SKM-1 treated with dmso at 0.1 percent for 144 hours (cell line): ENCODE measurements around the gene LRRC4.

Source experiments
- DNase-seq: peaks from one replicate; lab custom pipeline; 2025; ENCODE audit not compliant: unreplicated experiment; lab: John Stamatoyannopoulos, UW

Gene LRRC4, protein sequence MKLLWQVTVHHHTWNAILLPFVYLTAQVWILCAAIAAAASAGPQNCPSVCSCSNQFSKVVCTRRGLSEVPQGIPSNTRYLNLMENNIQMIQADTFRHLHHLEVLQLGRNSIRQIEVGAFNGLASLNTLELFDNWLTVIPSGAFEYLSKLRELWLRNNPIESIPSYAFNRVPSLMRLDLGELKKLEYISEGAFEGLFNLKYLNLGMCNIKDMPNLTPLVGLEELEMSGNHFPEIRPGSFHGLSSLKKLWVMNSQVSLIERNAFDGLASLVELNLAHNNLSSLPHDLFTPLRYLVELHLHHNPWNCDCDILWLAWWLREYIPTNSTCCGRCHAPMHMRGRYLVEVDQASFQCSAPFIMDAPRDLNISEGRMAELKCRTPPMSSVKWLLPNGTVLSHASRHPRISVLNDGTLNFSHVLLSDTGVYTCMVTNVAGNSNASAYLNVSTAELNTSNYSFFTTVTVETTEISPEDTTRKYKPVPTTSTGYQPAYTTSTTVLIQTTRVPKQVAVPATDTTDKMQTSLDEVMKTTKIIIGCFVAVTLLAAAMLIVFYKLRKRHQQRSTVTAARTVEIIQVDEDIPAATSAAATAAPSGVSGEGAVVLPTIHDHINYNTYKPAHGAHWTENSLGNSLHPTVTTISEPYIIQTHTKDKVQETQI

DNA sequence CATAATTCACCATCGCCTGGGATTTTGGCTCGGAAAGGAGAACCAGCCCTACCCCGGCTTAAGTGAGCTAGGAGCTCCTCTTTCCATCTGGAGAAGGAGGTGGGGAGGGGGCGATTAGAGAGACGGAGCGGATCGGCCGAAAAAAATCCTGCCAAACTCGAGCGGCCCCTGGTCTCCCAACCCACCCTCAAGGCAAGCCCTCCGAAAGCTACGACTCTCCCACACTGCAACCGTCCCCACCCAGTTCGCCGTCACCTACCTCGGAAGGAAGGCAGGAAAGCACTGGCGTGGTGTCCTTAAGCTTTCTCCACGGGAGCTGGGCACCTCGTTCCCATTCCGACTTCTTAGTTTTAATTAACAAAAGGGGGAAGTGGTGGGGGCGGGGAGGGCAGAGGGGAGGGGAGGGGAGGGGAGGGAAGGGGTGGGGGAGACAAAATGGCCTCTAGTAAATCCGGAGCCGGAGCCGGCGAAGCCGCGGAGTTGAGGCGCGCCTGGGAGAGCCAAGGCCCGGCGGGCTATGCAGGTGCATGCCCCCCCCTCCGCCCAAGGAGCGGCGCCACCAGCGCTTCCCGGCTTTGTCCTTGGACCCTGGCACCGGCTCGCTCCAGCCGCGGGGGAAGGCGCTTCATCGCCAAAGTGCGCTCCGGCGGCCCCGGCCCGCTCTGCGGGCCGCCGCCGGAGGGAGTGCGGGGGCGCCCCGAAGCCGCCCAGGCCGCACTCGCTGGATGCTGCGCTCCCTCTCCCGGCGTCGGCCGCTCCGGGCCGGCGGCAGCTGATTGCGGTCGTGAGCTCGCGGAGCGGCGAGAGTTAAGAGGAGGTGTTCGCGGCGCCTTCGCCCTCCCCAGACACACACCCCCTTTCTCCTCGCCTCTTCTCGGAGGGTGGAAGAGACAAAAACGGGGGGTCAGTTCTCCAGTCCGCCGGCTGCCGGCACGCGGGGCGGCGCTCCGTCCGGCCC is at the start of gene LRRC4:
TSS of gene LRRC4 (minus strand) at position 784 of the 958 bp plus-strand sequence. CDS start 797 bp downstream, outside the sequence.
- no peak for DNase-seq

DNA sequence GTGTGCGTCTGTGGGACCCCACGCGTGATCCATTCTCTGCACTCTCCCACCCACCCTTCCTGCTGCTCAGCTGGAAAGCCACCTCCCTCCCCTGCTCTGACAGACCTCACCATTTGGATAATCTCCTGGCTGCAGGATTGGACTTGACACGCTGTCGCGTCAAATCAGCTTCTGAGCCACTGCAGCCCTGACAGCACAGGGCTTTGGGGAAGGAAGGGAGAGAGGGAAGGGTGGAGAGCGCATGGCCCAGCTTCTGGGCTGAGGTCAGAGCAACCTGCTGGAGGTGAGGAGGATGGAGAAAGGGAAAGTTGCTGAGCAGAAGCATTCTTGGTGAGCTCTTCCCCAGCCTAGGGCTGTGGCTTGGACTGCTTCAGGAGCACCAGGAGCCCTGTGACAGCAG is 48.9 kb upstream of the LRRC4 start:
- no peak for DNase-seq

DNA sequence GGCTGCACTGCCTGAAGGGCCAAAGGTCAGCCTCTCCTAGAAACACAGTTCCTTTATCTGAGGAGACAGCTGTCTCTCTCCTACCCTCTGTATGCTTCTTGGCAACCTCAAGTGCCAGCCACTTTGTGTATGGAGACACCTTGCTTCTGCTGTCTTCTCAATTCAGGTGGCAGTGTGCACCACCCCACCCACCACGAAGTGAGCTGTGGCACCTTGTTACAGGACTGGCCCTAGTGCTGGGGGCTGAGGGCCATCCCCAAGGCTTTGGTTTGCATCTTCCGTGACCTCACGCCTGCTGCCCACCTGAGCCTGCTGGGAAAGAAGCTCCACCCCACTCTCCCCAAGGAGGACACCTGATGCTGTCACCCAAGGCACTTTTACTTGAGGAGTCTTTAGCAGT is 47.1 kb upstream of the LRRC4 start:
- DNase-seq: no peak

DNA sequence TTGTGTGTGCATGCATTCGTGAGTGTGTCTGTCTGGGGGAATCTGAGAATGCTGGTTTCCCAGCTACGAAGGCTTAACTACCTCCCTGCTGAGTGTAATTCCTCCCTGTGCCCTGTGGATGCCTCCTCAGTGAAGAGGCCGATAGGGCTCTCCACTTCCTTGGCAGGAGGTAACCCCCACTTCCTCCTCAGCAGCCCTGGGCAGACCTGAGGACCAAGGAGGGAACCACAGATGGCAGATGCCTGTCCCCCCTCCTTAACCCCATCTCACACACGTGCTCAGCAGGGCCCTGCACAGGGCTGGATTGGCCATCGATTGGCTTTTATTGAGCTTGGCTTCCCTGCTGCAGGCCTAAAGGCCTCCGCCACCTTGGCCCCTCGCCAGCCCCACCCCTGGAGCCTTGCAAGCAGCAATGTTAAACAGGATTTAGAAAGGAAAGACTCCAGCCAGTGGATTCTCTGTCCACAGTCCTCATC is 45.6 kb upstream of the LRRC4 start:
- no peak for DNase-seq

DNA sequence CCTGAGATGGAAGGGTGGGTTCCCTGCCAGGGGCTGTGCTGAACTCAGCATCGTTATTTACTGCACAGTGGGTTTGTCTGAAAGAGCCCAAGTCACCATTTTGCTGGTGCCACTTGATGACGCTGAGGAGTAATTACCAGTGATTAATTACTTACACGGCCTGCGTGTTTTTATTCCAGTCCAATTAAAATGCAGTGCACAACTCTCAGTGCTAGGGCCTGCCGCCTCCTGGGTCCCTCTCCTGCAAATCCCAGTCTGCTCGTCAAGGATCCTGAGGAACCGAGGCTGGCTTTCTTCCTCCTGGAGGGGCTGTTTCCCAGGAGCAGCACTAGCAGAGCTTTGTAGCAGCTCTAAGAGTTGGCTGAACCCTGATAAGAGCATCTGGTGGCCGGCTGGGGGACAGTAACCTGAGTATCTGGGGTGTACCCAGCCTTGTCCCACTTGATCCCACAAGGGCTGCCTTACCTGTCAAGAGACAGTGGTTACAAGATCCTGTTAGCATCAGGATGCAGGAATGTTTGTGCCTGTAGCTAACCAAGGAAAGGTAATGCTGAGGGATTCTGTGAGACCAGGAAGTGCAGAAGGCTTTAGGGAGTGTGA is 45.1 kb upstream of the LRRC4 start:
- no peak for DNase-seq

DNA sequence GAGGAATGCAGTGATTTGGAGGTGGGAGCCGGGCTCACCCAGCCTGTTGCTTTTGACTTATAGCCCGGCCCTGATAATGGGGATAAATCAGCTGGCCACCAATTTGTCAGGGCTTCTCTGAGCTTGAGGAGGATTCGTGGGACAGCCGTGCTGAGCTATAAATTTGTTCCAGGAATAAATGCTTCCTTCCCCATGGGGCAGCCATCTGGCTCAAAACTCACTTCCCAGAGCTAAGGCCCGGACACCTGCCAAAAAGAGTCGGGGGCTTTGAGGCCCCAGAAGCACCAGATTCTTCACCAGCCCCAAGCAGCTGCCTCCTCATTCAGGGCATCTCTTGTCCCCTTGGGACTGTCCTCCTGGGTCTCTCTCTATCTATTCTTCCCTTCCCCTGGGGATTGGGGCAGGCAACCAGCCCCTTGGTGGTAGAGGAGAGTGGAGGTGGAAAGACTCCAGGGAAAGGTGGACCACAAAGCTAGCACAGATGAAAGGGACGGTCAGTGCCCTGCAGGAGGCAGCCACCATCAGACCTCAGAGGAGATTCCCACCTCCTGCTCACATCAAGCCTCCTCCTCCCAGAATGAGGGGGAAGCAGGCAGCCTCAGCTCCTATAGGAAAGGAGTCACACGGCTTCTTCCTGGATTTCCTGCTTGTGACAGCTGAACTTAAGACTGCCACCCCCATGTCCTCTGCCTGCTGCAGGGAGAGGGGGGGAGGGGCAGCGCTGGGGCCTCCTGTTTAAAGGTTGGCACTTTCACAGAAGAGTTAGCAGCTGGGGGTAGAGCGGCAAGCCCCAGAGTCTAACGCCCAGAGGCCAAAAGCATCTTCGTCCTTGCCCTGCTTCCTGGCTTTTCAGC is 44.2 kb upstream of the LRRC4 start:
- no peak for DNase-seq

DNA sequence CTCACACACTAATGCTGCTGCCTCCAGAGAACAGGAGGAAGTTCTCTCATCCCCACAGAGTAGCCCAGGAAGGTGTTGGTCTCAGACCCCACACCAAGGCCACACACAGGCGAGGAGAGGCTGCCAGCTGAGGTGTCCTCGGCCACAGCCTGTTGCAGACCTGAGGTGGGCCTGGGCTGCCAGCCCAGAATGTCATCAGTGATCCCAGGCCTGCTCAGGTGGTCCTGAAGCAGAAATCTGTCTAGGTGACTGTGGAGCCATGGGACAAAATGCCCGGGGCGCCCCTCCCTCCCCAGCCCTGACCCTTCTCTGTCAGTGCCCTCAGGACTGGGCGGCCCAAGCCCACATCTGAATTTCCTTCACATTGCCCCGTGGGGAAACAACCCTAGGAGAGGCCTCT is 43.5 kb upstream of the LRRC4 start:
- DNase-seq: no peak

DNA sequence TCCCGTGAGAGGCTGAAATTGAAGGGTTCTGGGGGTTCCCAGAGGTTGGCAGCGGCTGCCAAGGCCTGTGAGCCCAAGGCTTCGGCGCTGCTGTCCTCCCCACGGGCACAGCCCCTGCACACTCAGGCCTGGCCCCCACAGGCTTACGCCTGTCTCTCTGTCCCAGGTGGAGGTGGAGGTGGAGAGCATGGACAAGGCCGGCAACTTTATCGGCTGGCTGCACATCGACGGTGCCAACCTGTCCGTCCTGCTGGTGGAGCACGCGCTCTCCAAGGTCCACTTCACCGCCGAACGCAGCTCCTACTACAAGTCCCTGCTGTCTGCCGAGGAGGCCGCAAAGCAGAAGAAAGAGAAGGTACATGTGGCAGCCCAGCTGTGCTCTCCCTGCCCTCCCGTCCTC is 43.1 kb upstream of the LRRC4 start:
- DNase-seq: no peak

DNA sequence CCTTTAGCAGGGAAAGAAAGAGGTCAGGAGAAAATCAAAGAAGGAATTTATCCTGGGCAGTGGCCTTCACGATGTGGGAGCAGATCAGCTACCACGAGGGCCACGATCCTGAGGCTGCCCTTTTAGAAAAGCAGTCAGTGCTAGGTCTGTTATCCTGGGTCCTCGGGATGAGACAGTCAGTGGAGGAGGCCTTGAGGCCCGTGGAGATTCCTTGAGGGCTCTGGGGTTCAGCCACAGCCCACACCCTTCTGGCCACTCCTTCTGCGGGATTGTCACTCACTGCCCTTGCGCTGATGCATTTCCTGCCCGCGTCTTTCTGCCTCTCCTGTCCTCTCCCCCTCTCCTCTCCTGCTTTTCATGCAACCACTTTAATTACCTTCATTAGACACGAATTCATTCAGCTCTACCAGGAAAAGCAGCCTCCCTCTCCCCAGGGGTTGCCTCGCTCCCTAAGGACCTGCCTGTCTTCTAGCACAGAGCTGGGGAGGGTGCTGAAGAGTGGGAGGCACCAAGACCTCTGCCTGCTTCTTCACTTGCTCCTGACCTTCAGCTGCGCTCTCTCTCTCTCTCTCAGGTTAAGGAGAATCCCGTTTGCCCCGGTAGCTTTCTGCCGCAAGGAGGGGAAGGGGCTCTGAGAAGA is 42.6 kb upstream of the LRRC4 start:
- no peak for DNase-seq

DNA sequence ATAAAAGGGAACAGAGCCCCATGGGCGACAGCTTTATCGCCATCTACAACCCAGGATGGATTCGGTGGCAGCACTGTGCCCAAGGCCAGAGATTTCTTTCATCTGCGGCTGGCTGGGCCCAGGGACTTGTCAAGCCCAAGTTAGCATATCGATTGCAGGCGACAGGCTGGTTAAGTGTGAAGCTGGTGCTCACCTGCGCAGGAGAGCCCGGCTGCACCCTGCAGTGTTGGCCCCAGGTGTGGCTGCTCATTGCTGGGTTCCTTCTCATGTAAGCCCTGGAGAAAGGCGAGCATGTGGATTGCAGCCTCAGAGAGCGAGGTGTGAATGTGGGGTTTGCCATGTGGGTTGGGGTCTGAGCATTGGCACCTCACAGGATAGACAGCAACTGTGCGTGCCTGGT is 40.6 kb upstream of the LRRC4 start:
- DNase-seq: no peak

DNA sequence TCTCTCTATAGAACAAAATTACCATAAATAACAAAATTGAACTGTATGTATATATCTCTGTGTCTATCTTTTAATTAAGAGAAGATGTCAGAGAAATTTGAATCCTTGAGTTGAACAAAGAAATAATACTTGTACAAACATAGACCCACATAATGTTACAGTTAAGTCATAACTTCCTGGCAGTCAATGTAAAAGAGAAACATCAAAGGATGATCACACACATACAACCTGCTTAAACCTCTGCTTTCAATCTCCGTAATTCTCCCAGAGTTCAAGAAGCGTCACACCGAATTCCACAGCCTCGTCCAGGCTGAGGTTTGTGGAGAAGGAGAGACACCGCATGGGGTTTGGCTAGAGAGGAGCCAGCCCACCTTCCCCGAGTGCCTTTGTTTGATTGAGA is 40.1 kb upstream of the LRRC4 start:
- no peak for DNase-seq

DNA sequence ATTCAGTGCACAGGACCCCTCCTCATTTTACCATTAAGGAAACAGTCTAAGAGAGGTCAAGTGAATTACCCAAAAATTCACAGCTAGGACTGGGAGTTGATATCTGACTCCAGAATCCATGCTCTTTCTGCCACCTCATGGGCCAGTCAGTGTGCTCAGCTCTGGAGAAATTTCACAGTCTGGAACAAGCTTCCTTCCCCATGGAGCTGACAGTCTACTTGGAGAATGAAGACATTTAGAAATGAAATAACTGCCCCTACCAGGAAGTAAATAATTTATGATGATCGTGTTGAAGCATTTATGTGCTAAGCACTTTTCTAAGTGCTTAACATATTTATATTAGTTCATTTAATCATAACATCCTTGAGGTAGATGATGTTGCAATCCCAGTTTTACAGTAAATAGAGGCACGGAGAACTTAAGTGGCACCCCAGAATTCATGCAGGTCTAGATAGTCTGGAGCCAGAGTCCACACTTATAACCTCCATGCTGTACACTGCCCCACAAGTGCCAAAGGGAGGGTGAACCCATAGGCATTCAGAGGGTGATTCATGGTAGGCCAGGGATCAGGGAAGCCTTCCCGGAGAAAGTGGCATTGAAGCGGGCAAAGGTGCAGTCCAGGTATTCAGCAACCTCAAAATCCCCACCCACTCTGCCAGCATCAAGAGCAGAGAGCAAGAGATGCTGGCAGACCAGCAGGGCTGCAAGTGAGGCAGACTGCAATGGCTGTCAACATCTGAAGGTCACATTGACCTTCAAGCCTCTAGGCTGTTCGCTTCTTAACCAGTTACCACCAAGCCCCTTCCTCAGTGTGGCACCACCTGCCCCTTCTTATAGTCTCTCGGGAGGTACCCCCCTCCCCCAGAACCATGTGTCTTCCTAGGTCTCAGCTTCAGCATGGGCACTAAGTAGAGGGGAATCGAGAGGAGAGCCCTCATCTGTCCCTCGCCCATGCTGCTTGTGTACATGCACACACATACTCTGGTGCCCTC is 38.4 kb upstream of the LRRC4 start:
- DNase-seq: no peak

DNA sequence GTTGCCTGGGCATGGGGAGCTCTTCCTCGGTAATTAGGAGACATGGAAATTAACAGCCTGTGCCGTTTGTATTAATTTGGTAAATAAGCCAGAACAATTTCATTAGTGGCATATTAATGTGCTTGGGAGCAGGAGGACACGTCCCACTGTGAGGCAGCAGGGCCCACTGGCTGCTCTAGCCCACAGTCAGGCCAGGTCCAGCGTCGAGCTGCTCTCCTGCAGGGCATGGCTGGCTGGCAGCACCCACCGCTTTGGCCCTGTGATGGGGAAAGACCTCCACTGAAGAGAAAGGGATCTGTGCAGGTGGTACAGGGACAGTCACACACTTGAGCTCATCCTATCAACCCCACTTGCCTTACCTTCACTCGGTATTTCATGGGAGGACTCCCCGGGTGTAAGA is 37.5 kb upstream of the LRRC4 start:
- DNase-seq: no peak

DNA sequence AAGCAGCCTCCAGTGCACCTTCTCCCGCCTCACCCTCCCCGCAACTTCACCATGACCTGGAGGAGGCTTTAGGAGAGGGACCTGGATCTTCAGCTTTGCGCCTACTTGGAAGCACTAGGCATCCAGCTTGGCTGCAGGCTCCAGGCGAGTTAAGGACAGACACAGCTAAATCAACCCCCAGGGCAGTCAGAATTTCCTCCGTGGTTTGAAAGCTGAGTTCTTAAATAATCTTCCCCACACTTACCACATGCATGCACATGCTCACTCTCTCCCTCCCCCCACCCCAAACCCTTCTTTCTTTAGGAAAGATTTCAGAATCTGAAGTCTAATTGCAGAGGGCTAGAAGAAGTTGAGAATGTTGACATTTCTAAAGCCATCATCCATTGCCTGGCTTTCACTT is 36.7 kb upstream of the LRRC4 start:
- no peak for DNase-seq

DNA sequence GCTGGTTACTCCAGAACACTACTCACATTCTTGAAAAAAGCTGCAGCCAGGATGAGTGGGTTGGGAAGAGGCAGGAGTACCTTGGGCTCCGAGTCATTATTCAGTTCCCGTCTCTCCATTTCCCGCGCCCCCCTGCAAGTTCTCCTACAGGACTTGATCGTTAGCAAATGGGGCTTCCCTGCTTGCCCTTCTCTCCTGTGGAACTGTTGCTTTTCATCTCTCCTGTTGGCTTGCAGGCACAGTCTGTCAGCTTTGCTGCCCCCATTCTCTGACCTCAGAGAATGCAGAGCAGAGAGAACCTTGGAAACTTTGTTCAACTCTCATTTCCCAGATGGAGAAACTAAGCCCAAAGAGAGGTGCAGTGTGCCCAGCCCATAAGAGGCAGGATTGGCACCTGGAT is 35.6 kb upstream of the LRRC4 start:
- no peak for DNase-seq

DNA sequence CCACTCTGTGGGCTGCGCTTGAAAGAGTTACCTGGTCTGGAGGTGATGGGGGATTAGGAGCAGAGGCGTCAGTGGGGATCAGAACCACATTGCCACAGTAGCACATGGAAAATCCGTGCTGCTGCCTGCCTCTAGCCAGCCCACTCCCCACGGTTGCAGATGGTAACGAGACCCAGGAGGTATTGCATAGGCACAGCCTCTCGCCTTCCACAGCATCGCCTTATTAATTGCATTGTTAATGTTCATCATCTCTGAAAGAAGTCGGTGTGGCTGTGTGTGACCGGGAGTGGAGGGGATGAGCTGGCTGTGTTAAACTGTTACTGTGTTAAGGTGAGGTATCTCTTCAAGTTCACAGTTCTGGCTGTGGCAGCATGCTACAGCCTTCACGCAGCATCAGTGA is 35.2 kb upstream of the LRRC4 start:
- no peak for DNase-seq

DNA sequence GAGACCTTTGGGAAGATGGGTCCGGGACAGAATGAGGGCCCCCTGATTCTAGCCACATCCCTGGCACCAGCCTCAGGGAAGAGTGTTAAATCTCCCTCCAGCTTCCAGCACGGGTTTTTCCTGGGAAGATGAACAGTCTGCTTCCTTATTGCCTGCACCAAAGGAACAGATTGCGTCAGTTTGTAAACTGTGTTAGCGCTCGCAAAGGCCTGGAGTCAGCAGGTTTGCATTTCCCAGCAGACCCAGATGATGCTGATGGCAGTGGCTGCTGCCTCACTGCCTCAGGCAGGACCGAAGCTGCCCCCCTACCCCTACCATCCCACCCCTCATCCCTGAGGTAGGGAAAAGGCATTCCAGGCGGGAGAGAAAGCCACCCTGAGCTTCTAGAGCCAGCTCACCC is 34.6 kb upstream of the LRRC4 start:
- DNase-seq: no peak

DNA sequence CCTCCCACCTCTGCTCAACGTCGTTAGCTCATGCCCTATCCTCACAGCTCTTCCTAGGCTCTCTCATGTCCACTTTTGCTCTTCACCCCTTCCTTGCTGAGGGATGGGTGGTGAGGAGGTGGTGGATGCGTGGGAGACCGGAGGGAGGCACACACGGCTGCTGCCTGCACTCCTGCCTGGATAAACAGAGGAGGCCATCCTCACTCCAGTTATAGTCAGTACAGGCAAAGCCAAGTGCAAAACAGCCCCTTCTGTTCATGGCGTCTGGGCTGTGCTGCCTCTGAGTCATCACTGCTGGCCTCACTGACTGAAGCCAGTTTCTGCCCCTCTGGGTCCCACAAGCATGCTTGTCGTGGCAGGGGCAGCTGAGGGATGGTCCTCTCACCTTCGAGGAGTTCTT is 31.9 kb upstream of the LRRC4 start:
- no peak for DNase-seq
